ENCODE data around the gene E2F6.
"Not testable (repeated sequence)": the region's sequence is repeated elsewhere in the genome, so short reads cannot be mapped to it uniquely, and the experiment has no call there.

Gene E2F6

DNA sequence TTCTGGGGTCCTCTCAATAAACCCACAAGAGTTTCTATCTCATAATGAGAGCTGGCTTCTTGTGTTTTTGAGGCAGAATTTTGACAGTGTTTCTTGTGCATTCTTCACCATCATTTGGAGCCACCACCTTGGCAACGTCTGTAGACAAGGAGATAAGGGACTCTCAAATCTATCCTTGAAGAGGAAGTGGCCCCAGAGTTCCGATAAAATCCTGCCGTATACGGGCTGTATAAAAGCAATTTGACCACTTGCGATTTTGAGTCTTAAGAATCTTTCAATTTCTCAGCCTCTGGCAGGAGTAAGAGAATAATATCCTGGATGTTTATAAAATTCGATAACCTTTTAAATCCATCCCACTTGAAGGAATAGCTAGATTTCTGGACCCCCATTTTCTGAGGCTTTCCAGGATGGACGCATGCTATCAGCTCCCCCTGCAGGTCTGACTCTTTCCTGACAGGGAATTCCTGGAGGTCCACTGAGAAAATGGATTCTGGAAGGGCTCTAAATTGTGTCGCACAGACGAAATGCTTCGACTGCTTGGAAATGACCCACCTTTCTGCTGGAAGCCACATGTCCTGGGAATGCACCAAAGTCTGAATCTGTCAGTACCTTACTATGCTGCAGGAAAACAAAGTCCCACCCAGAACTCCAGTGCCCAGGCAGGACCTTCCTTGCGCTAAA, 54.1 kb downstream of the E2F6 start:
- peak; percentile 60 for DNase-seq

DNA sequence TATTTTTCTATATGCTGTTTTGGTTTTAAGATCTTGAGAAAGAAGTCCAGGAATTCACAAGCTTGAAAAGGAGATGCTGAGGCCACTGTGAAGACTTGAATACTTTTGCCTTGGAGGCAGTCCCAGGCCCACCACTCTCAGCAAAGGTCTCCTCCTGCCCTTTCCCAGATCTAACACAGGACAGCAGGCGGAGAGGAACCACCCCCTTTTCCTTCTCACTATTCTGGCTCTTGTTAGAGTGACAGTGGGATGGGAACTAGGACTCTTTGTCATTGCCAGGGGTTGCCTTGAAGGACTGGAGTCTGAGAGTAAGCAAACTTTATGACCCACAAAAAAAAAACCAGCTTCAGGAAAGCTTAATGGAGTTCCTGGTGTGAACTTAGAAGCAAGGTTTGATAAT, 54.7 kb downstream of the E2F6 start:
- DNase-seq, result no peak

- DNase-seq, result peak; percentile 44
These were observed 55.9 kb downstream of the E2F6 start for GRCh38 chr2:11410101-11410500.

GRCh38 chr2:11409572-11409959, 56.4 kb downstream of the E2F6 start:
- DNase-seq, result no peak

GRCh38 chr2:11408959-11409571, 56.9 kb downstream of the E2F6 start:
- DNase-seq, result peak; percentile 34

DNA sequence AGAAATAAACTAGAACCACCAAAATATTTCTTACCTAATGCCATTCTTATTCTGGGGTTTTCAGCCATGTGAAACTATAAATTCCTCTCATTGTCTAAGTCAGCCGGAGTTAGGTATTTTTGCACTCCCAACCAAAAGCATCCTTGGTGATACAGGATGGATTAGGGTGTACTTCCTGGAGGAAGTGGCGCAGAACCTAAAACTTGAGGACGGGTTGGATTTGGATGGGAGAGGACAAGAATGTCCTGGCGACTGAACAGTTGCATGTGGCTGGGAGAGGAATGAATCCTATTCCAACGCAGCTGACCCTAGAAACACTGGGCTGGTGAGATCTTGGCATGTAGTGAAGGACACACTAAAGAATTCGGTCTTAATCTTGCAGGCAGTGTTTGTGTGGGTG, 58.5 kb downstream of the E2F6 start:
- DNase-seq, result no peak

GRCh38 chr2:11406958-11407381, 59.0 kb downstream of the E2F6 start:
- peak; percentile 95 for DNase-seq

- peak; percentile 94 for DNase-seq
These were observed 59.5 kb downstream of the E2F6 start for GRCh38 chr2:11406267-11406957.

GRCh38 chr2:11405599-11406266, 60.2 kb downstream of the E2F6 start:
- DNase-seq, result no peak

GRCh38 chr2:11405074-11405406, 60.9 kb downstream of the E2F6 start:
- DNase-seq, result not testable (repeated sequence)

DNA sequence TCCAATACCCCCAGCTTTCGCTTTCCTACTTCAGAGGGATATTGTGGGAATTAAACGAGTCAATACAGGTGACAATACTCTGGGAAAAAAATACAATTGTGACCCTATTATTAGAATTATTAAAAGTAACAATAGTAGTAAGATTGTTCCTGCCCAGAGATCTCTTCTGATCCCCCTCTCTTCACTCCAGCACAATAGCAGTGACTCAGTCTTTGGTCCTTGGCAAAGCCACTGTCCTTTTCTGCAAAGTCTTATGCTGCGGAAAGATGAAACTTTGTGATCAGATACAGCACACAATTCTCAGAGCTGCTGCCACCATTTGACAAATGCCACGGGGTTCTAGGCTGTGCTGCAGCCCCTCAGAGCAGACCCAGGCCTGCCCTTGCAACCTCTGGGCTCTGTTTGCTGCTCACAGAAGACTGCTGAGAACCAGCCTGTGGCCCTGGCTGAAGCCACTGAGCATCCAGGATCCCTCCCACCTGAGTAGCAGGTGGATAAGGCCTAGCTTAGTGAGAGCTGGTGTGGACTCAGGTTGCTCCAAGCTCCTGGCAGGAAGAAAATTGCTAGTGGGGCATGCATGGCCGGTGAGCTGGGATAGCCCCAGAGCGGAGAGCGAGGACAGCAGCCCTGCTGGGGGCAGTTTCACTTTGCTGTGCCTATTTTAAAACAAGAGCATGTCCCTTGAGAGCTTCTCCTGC, 61.4 kb downstream of the E2F6 start:
- no peak for DNase-seq

DNA sequence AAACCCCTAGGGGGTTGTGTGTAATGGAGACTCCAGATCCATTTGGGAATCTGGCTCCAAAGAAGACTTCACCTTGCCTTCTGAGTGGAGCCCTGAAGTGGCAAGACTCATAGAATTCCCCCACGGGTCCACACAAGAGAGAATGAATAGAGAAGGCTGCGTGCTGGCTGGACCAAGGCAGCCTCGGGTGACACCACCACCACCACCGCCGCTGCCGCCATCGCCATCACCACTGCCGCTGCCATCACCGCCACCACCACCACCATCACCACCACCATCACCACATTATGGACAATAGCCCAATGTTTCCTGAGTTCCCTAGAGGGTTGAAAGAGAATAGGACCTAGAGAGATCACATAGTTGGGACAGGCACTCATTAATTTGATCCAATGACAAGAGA, 63.5 kb downstream of the E2F6 start:
- DNase-seq, result no peak

DNA sequence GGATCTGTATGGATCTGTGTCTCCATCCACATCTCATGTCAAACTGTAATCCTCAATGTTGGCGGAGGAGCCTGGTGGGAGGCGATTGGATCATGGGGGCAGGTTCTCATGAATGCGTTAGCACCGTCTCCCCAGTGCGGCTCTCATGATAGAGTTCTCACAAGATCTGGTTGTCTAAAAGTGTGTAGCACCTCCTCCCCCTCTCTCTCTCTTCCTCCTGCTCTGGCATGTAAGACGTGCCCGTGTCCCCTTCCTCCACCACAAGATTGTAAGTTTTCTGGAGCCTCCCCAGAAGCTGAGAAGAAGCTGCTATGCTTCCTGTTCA, 66.6 kb downstream of the E2F6 start:
- DNase-seq, result no peak

GRCh38 chr2:11398750-11399437, 67.1 kb downstream of the E2F6 start:
- DNase-seq, result no peak

DNA sequence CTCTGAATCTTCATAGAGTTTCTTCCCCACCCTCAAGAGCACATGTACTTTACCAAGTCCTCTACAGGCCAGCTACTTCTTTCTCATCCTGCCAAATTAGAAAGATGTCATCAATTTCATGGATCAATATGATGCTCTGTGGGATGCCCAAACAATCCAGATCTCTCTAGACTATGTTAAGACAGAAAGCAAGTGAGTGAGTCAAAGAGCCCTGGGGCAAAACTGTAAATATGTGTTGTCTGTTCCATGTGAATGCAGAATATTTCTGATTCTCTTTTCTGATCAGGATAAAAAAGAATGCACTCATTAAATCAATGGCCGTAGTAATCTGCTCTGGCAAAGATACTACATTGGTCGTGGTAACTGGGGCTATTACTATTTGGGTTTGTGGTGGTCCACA, 68.4 kb downstream of the E2F6 start:
- no peak for DNase-seq

DNA sequence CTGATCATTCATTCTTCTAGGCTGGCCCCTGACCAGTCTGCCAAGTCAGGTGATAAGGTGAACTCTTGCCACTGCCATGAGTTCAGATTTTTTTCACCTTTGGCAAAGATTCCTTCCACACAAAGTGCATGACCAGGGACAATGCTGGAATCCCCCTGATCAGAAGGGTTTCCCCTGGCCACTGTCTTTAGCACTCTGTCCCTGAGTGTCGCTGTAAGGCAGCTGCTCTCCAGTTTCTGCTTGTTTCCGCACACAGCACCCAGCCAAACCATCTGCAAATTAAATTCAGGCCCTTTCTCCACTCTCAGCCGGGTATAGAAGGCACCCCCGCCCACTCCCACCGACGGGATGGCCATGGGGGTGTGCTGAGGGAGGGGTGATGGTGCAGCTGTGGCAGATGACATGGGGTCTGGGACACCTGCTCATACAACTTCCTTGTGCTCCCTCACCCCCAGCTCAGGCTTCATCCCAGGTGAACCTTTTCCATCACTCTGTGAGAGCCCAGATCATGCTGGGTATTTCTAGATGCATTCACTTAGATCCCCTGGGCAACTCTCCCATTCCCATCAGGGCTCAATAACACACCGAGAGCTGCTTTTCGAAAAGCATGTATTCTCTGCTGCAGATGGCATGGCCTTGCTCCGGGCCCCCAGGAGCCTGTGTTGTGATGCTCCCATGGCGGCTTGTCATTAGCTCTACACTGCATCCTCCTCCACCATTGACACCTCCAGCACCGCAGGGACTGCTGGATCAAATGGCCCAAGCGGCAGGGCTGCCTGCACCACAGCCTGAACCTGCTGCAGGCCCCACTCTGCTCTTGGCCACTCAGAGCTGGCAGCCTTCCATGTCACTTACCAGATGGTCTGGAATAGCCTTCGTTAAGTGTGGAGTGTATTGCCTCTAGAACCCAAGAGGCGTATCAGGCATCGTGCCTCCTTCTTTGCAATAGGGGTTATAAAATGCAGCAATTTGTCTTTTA, 69.2 kb downstream of the E2F6 start:
- DNase-seq, result no peak

DNA sequence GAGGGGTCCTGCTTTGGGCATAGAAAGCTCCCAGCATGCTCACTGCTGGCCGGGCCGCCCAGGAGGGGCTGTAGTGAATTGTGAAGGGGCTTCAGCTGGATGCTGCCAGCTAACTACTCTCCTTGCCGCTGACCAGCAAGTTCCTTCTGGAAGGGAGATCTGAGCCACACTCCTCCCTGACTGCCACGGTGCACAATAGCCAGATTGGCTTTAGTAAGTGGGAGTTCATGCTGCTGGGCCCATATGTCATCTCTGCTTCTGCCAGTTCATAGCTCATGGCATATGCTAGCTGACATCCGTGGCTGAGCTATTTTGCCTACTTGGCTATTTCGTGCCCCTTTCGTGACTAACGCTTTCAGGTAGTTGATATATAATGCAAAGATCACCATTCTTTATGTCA, 69.9 kb downstream of the E2F6 start:
- DNase-seq, result no peak

- no peak for DNase-seq
These were observed 70.6 kb downstream of the E2F6 start for GRCh38 chr2:11395389-11395788.
